ENCODE data around the gene CLIP2.
A peak's percentile ranks its signal among the peaks of the same experiment; 100 is the strongest.

Gene CLIP2

GRCh38 chr7:74400420-74401136, 111.4 kb downstream of the CLIP2 start:
- TF ChIP-seq CTCF (IDR thresholded peaks at IDR 0.05): no peak

GRCh38 chr7:74401137-74401859, 112.1 kb downstream of the CLIP2 start:
- TF ChIP-seq CTCF (IDR thresholded peaks at IDR 0.05): peak; percentile 98

DNA sequence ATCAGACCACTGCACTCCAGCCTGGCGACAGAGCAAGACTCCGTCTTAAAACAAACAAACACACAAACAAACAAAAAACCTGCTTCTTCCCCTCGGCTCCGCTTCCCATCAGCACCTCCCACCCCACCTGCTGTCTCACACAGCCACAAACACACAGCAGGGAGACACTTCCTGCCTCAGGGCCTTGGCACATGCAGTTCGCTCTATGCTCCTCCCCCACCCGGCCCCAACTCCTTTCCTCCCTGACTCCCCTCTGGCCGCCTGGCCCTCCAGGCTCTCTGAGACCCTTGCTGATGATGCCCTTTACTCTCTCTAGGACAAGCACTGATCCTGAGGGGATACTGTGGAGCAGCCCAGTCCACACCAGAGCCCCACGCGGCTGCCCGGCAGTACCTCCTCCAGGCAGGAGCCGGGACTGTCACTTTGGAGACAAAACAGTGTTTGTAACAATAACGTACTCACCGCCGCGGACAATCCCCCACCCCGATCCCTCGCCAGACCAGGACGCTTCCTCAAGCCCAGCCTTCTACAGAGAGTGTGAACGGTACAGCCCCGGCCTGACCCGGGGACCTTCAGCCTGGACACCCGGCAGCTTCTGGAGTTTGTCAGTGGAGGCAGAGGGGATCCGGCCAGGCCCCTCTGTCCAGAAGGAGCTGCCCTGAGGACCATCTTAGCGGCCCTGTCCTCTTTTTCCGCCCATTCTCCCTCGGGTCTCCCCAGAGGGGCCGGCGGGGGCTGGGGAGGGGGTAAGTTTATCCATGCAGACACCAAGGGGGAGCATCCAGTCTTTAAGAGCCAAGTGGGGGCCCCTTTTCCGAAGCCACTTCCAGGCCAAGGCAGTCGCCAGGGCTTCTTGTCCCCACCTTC, 114.5 kb downstream of the CLIP2 start:
- no peak for TF ChIP-seq CTCF (IDR thresholded peaks at IDR 0.05)

DNA sequence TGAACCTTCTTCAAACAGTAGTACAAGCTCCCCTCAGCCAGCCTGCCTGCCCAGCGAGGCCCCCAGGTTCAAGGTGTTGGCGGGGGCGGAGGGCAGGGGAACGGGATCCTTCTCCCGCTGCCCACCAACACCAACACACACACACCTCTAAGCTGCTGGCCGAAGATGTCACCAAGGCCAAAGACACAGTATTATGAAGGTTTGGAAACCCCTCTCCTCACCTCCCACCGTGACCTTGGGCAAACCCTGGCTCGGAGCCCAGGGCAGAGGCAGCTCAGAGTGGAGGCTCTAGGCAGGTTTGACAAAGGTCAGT, 115.1 kb downstream of the CLIP2 start:
- no peak for TF ChIP-seq CTCF (IDR thresholded peaks at IDR 0.05)

DNA sequence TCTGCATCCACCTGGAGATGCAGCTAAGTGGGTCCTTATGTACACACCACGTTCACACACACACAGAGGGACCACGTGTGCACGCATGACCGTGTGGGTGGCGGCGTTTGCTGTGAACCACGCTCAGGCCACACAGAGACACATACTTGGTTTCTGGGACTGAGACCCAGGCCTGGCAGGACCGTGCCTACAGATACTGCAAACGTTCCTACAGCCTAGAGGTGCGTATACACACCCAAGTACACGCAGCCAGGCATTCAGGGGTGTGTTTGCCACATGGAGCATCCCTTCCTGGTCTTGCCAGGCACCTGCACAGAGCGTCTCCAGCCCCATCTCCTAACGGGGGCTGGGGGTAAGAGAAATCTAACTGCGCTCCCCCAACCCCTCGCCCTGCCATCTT, 115.5 kb downstream of the CLIP2 start:
- TF ChIP-seq CTCF (IDR thresholded peaks at IDR 0.05): no peak

GRCh38 chr7:74405191-74405898, 116.1 kb downstream of the CLIP2 start:
- peak; percentile 63 for TF ChIP-seq CTCF (IDR thresholded peaks at IDR 0.05)

DNA sequence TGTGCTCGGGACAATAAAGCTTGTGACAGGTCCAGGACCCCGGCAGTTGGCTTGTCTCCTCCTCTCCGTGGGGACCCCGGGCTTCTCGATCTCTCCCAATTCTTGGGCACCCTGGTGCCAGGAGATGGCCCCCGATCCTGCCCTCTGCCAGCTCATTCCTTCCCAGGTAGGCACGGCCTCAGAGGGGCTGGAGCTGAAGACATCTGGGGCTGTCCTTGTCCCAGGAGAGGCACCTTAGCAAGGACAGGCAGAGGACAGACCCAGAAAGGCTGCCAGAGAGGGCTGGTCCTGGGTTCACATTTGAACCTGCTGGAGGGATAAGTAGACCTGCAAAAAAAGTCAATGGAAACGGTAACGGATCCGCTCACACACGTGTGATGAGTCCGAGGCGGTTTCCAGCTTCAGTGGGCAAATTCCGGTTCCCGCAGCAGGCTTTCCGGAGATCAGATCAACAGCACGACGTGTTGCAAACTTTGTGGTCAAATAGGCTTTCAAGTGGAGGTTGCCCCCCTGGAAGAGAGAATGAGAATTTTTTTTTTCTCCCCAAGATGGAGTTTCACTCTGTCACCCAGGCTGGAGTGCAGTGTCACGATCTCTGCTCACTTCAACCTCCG, 116.8 kb downstream of the CLIP2 start:
- no peak for TF ChIP-seq CTCF (IDR thresholded peaks at IDR 0.05)

Data from LNCAP (cell line).